Activated CD4-positive, CD25-positive, alpha-beta regulatory T cell (primary cell): ENCODE results near the gene TLCD1.

Source experiments
- DNase-seq, 4 experiments: peaks; one replicate each; lab custom pipeline; 2025; lab: John Stamatoyannopoulos, UW

The TLCD1 gene

DNA sequence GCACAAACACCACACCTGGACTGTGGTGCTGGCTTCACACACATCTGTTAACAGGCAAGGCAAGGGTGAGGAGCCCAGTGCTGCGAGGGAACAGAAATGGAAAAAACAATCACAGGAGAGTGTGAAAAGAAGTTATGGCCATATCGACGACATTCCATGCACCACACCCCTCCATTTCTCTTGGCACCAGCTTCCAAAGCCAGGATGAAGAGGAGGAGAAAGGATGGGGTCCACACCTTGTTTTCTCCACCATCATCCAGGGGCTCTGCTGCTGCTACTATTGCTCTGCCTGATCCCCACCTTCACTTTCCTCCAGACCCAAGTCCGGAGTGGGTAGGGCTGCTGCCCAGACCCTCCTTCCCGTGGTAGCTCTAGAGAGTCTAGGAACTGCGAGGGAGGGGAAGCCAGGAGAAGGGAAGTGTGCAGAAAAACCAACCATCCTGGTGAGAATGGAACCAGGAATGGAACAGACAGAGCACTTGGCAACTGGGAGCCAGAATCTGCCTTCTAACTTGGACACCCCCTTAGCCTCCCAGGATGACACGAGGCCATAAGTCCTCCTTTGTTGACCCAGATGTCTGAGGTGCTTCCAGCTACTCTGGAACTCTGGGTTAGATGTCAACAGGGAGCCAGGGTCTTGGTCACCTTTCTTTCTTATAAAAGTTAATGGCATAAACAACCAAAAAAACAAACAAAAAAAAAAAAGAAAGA is 13.2 kb downstream of the TLCD1 start:
- DNase-seq: no peak

DNA sequence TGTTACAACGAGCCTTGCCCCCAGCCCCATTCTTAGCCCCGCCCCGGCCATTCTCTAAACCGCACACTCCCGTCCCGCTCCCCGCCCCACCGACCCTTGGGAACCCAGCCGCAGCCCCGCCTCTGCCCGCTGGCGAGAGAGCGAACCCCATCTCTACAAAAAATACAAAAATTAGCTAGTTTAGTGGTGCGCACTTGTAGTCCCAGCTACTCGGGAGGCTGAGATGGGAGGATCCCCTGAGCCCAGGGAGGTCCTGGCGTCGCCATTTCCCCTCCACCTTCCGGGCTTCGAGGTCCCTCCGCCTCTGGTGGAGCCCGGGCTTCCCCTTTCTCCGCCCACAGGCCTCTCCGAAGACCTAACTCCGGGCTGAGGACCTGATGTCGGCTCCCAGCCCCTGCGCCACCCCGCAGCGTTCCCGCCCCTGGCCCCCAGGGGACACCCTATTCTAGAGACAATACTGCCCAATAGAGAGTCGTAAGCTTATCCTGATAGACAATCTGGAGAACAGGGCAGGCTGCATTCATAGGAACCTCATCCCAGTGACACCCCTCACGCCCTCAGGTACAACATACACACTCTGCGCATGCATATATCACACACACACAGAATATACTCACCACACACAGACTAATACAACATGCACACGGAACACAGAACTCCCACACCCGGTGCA is 13.9 kb downstream of the TLCD1 start:
- peak in 3 of 4 experiments; percentile 35 to 47 (median 37) for DNase-seq

DNA sequence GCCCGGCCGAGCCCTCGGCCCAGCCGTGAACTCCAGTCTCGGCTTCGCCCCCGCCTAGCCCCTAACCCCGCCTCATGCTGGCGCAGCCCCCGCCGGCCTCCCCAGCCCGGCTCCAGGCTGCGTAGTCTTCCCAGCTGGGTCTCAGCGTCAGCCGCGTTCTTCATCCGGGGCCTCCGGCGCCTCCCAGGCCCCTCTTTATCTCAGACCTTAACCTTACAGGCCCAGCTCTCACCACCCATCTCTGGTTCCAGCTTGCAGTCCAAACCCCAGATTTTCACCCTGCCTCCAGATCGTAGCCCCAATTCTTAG is 14.4 kb downstream of the TLCD1 start, which contains the start of gene PROCA1:
TSS of gene PROCA1 (minus strand) at position 166 of the 309 bp plus-strand sequence. CDS start 228 bp downstream, outside the sequence.
- peak in 2 of 4 experiments; percentile 28 to 47 for DNase-seq

DNA sequence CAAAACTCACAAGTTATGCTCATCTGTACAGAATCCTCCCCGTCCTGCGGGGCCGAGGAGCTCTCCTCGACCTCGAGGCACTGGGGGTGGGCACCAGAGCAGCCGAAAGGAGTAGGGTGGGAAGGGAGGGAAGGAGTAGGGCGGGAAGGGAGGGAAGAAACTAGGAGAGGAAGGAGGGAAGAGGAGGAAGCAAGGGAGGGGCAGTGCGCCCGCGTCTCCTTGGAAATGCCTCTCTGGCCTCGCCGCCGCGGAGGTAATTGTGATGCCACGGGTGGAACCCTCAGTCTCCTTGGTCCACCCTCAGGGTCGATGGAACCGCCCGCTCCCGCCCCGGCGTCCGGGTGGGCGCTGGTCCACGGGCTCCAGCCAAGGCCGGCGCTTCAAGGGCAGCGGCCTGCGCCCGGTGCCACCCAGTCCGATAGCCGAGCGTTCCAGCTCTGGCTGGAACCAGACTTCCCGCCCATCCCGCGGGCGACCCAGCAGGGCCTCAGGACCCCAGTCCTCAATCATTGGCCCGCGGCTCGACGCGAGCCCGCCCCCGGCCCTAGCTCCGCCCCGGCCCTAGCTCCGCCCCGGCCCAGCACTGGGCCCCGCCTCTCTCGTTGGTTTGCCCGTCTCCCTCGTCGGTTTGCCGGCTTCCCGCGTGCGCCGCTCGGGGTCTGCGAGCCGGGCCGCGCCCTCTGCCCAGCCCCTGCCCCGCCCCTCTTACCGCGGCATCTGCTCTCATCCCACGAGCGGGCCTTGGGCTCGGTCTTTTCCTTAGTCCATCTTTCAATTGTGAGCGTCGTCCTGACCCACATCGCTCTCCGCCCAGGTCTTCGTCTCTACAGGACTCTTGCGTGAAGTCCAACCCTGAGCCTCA is 14.9 kb downstream of the TLCD1 start:
- DNase-seq: peak; percentile 72 to 83 (median 77)

DNA sequence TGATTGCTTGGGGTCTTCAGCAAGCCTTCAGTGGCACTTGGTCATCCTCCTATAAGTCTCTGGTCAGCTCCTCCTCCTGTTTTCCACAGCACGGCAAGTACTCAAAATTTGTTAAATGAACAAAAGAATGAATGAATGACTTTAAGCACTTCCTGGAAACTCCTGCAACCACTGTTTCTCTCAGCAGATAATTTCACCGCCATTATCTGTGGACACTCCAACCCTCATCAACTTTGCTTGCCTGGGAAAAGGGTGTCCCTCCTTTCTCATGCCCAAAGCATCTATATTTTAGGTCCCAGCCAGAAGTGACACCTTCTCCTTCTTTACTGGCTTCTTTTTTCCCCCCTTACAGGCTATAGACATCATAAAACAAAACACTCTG is 18.7 kb downstream of the TLCD1 start:
- no peak for DNase-seq

DNA sequence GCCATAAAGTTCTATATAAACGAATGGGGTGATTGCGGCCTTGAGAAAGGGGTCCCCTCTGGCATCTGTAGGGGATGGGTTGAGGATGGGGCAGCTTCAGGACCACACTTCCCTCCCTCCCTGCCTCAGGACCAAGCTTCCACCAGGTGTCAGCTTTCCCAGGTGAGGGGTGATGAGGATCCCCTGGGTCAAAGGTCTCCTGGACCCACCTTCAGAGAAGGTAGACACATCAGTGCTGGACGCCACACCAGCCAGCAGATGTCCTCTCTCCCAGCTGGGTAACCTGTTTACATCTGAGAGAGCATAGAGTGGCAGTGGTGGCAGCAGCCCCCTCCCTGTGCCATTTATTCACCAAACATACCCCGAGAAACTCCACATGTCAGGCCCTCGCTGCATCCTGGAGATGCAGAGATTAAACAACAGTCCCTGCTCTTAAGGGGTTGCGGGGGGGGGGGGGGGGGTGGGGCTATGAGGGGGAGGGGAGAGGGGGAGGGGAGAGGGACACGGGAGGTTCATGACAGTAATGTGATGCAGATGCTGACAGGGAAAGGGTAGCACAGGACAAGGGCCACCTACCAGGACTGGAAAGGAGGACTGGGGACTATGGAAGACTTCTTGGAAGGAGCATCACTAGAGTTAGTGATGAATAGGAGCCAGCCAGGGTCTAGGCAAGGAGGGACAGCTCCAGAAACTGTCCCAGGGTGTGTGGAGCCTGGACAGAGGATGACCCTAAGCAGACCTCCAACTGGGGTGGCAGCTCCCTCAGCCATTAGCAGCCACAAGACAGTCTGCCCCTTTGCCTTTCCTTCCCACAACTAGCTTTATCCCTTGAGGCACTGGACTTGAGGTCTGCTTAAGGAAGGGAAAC is 19.3 kb downstream of the TLCD1 start:
- no peak for DNase-seq

DNA sequence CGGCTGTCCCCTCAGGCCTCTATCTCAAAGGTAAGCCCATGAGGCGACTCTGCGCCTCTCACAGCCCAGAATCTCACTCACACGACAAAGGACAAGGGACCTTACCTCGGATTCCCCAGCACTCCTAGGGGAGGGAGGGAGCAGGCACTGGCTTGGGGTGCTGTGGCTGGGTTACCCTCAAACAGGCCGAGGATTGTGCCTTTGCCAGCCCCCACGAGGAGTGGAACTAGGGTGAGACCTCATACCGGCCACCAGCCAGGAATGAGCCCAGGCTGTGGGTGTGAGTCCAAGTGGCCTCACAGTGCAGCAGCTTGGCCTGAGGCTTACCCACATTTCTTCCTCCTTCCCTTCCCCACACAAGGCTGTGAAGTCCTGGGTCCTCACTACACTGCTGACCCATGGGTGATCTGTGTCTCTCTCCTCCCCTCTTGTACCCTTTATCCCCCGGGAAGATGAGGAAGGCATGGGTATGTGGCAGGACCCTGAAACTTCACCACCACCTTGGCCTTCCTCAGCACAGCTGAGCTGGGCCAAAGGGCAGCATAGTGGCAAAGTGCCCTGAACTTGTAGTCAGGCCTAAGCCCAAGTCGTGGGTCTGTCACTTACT is 20.2 kb downstream of the TLCD1 start:
- no peak for DNase-seq

DNA sequence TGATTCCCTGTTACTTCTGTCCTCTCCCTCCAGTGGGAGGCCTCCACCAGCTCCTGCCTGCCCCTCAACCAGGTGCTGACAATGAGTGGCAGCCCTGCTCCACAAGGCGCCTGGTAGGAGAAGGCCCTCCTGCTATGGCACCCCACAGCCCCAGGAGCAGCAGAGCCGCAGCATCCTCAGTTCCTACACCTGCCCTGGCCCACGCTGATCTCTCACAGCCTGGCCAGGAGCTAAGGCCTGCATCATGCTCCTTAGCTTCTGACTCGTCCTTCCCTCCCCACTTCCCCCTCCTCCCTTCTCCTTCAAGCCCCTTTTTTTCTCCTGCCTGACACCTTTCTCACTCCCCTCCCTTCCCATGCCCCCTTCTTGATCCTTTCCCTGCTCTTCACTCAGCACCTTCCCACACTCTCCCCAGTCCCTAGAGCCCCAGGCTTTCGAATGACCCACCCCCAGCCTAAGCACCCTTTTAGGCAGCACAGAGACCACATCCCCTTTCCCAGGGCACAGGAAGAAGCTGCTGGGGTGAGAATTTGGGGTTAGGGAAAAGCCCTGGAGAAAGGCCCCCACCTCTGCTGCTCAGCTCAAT is 20.9 kb downstream of the TLCD1 start:
- DNase-seq: no peak

DNA sequence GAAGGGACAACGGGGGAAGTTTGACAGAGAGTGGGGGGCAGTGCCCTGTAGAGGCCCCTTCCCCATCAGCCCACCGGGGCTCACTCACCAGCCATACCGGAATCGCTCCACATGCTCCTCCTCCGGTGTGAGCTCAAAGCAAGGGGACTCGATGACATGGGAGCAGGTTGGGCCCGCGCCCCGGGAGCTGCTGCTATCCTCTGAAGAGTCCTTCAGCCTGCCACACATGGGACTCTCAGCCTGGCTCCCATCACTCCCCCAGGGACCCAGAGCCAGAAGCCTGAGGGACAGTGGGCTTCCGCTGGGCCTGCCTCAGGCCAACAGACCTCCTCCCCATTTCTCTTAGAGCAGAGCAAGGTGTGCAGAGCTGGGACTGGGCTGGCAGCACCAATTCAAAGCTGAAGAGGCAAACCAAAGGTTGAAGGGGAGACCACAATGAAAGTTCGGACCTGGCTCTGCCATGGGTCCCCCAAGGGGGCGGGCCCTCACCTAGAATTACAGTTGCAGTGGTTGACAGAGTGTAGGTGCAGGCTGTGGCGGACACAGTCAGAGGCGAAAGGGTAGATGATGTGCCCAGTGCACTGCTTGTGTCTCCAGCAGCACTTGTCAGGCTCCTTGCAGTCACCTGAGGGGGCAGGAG is 21.7 kb downstream of the TLCD1 start:
- DNase-seq: no peak

DNA sequence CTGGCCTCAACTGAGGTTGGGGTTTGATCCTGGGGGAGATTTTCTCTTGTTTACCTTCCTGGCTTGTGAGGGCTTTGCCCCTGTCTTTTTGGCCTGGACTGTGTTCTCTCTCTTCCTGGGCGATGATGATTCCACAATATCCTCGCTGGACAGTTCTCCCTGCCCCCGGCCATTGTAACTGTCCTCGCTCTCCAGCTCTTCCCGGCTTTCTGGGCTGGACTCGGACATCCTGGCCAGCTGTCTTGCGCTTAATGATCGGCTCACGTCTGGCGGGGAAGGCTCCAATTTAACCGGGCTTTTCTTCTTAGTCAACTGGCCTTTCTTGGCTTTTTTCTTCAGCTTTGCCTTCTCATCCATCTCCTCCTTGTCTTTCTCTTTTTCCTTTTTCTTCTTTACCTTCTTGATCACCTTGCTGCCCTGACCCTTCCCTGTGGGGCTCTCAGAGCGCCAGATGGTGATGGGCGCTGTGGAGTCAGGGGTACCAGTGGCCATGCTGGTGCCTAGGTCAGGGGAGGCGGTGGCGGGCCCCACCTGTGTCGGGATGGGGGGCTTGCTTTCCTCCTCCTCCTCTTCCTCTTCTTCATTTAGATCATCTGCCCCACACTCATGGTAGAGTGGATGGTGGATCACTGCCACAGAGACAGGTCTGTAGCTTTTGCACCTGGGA is 22.3 kb downstream of the TLCD1 start:
- DNase-seq: no peak

DNA sequence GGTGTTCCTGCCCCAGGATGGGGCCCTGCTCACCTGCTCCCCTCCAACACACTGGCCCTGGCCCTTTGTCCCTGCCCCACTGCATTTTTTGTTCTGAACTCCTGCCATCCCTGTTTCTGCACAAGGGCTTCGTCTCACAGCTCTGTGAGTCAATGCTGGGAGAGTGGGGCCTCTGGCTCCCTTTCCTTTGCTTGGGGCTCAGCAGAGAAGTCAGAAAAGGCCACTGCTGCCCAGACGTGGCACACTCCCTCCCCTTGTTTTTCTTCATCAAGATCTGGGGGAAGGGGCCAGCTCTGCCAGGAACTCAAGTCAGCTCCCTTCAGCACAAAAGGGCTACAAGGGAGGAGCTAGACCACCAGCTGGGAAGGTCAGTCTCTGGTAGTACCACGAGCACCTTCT is 23.3 kb downstream of the TLCD1 start:
- no peak for DNase-seq

DNA sequence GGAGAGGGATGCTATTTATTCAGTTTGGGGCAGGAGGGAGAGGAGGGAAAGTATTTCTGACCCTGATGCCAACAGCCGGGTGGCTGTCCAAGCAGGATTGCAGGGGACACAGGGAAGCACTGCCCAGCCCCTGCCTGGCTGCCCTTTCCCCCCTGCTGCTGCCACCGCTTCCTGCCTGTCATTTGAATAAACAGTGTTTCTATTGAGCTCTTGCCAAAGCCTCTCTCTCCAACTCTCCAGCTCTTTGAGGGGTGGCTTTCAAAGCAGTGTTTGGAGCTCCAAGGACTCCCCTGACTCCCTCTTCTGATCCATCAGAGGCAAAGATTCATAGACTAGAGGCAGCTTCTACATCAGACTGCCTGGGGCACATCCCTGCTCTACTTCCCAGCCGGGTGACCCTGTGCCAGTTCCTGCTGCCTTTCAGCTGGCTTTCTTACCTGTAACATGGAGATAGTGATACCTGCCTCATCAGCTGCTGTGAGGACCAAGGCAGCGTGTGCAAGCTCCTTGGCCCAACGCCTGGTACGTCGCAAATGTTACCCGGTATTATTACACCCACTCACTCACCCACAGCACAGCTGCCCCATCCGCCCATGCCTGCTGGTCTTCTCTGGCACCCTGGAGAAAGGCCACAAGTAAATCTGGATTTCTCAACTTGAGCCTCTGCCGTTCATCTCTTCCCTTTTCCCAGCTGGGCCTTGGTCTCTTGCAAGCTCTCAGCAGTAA is 23.8 kb downstream of the TLCD1 start:
- DNase-seq: no peak

DNA sequence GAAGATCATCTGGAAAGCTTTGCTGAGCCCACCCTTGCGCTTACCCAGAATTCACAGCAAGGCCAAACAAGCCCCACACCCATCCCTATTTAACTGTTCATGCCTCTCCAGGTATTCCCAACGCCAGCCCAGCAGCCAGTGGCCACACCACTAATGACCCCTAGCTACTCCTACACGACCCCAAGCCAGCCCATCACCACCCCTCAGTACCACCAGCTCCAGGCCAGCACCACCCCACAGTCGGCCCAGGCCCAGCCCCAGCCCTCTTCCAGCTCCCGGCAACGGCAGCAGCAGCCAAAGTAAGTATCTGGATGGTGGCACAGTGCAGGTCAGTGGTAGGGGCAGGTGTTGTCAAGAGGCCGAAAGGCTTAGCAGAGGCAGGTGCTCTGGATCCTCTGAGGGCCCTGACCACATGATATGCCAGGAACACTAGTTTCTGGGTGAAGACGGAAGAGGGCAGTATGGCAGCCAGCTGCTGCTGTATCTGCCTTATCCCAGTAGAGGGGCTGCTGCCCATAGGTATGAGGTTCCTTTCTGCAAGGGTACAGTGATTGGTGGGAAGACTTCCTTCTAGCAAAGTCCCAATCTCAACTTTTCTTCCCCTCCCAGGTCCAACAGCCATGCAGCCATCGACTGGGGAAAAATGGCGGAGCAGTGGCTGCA is 25.1 kb downstream of the TLCD1 start:
- no peak for DNase-seq

DNA sequence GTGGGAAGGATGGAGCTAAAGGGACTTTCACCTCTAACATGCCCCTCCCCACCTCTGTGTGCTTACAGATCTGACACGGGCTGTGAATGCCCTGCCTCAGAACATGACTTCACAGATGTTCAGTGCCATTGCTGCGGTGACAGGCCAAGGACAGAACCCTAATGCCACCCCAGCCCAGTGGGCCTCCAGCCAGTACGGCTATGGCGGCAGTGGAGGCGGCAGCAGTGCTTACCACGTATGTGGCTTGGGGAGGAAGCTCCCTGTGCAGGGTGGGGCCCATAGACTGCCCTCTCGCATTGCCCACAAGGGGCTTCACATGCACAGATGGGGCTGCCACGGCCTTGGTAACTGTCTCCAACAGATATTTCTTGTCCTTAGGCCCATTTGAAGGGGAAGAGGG is 25.8 kb downstream of the TLCD1 start:
- no peak for DNase-seq

DNA sequence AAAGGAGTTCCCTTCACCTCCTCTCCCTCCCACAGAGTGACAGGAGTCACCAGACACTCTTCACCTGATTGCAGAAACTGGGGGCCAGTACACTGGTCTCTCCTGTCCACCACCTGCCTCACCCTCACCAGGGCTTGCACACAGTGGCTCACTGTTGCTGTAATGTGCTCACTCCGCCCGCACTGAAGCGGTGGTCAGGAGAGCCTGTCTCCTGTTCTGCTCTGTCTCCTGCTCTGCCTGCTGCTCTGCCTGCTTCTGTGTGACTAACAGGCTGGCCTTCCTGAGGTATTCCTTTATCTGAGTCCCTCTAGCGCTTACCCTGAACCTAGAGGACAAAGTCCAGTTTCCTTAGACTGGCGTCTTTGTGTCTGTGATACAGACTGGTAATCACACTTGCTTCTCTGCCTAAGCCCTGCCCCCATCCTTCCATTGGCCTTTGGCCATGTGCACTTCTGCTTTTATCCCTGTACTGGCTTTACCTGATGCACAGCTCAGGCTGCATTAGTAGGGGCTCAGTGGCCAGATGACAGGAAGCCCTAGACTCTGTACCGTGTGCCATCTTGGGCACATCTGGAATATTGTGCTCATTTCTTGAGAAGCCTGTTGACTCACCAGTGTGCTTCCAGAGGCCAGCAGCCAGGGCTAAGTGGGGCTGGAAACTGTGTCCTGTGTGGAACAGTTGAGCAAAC is 27.6 kb downstream of the TLCD1 start:
- no peak for DNase-seq

DNA sequence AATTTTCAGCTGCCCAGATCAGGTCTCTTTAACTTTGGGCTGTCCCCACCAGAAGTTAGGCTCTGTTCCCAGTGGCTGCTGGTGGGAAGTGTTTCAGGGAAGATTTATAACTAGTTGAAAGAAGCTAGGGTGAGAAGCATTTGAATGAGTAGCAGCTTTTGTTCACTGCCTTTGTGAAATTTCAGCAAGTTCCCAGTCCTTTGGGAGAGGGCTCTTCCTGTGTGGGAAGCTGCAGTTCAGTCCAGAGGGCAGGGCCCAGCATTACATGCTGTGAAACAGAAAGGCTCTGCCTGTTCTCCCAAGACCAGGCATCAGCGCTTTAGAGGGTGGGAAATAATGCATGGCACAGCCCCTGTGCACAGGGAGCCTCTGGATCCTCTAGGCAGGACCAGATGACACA is 32.2 kb downstream of the TLCD1 start:
- no peak for DNase-seq

DNA sequence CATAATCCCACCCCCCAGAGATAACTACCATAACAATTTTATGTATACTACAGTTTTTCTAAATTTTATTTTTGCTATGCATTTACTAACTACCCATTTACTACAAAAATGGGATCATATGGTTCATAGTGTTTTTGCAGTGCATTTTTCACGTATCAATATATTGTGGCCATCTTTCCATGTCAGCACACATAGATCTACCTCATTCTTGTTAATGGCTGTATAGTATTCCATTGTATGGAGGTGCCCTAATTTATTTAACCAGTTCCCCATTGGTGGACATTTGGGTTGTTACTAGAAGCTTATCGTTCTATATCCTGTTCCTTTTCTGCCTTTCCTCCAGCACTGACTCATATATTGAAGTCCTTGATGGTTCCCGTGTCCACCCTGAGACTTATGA is 37.0 kb downstream of the TLCD1 start:
- DNase-seq: no peak

DNA sequence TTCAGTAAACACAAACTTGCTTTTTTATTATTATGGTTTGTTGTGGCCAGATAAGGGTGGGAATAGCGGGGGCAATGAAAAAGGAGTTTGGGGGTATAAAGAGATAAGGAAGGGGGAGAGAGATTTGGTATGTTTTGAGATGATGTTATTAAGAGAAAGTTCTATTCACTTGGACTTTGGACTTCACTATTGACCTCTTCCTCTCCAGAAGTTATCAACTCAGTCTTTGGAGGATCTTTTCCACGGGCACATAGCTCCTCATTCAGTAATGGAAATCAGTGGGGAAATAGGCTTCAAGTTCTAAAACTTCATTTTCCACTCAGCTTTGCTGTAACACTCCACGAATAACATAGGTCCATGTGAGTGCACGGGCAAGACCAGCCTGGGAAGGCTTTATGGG is 37.6 kb downstream of the TLCD1 start:
- DNase-seq: no peak
